Germinal center (tissue), 1 donor: Measurements from ENCODE around the gene PLD1.
A peak's percentile ranks its signal among the peaks of the same experiment; 100 is the strongest.
"Not testable (repeated sequence)": the region's sequence is repeated elsewhere in the genome, so short reads cannot be mapped to it uniquely, and the experiment has no call there.

Source experiments
- DNase-seq: peaks from one replicate; pipeline ENCODE4 v3.0.0; 2012; ENCODE audit warnings: mixed read lengths, low spot score

Gene PLD1

GRCh38 chr3:171658841-171659240, 151.4 kb downstream of the PLD1 start:
- no peak for DNase-seq

DNA sequence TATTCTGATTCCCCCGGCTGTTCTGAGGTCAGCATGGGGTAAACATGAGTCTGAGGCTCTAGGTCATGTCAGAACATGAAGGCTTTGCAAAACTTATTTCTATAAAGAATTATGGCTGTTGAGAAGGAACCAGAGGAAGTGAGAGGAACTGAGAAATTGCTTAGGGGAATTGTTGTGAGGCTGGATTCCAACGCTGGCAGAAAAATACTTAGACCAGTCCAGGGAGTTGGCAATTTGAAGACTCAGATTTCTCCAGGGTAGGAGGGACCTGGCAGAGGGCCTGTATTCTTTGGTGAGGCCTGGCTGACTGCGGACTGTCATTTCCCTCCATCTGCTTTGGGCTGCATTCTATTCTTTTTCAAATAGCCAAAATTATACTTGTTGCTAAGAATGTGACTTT, 155.5 kb downstream of the PLD1 start:
- no peak for DNase-seq

DNA sequence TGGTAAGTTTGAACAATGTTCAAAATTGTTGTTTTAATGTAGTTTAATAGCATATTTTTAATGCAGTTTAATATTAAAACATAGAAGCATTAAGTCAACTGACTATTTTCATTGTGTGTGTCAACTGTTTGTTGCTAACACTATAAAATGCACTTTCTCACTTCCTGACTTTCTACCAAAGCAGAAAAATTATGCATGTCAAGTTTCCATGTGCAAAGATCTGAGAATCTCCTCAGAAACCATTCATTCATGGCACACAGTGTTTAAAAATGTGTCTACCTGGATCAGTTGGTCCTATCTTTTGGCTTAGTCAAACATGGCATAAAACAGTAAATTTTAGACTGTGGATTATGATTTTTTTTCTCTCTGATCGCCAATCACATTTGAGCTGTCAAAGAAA, 156.0 kb downstream of the PLD1 start:
- DNase-seq = no peak

DNA sequence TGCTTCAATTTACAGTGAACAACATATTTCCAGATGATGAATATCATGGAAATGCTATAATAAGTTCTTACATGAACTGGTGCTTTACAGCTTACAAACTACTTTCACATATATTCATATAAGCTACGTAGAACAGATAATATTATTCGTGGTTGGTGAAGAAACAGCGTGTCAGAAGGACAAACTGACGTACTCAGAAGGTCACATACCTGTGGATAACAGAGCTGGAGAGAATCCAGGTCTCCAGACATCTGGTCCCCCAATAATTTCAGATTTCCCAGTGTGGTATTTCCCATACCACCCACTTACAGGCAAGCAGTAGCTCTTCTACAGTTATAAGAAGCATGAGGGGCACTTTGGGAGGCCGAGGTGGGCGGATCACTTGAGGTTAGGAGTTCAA, 156.6 kb downstream of the PLD1 start:
- DNase-seq = no peak

DNA sequence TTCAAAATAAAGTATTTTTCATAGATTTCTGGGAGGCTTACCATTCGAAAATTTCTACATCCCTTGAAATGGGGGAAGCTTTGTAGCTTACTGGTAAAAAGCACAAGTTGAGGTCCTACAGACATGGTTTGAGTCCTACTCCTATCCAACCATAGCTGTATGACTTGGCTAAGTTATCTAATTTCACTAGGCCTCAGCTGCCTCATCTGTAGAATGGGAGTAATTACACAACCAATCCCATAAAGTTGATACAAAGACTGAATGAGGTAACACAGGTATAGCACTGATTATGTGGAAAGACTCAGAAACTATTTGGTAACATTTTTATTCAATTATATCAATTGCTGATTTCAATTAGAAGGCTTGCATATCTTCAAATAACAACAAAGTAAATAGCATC, 157.4 kb downstream of the PLD1 start:
- no peak for DNase-seq

- no peak for DNase-seq
Measured at GRCh38 chr3:171649911-171650592, 160.2 kb downstream of the PLD1 start.

GRCh38 chr3:171649267-171649666, 161.0 kb downstream of the PLD1 start:
- no peak for DNase-seq

- no peak for DNase-seq
Measured at GRCh38 chr3:171648069-171648468, 162.2 kb downstream of the PLD1 start.

GRCh38 chr3:171646357-171647133, 163.7 kb downstream of the PLD1 start:
- peak; percentile 10 for DNase-seq

- DNase-seq = no peak
Measured at GRCh38 chr3:171644681-171645080, 165.6 kb downstream of the PLD1 start.

DNA sequence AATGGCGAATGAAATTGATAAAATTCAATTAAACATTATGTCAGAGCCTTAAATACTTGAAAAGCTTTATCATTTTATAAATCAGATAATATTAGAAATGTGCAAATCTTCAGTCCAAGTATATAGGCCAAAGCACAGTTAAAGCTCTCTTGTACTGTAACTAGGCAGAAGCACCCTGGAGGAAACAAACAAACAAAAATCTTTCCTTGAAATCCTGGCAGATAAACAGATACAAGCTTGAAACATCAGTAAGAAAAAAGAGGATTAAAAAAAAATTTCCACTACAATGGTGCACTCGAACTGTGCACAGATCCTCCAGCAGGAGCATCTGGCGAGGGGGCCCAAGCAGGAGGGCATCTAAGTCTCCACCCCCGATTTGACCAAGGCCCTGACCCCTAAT, 166.6 kb downstream of the PLD1 start:
- no peak for DNase-seq

DNA sequence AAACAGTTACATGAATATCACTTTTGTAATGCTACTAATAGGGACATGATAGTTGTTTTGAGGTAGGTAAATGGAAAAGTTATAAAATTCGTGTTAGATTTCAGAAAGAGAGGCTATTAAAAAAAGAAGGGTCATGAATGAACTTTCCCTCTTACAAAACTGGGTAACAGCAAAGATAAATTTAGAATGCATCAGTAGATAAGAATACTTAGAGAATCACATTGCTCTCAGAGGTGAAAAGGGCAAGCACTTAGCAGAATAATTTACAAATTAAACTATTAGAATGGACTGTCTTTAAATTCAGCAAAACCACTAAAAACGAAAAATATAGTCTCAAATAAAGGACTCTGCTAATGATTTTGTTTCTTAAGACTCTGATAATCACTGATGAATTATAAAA, 167.2 kb downstream of the PLD1 start:
- DNase-seq = no peak

DNA sequence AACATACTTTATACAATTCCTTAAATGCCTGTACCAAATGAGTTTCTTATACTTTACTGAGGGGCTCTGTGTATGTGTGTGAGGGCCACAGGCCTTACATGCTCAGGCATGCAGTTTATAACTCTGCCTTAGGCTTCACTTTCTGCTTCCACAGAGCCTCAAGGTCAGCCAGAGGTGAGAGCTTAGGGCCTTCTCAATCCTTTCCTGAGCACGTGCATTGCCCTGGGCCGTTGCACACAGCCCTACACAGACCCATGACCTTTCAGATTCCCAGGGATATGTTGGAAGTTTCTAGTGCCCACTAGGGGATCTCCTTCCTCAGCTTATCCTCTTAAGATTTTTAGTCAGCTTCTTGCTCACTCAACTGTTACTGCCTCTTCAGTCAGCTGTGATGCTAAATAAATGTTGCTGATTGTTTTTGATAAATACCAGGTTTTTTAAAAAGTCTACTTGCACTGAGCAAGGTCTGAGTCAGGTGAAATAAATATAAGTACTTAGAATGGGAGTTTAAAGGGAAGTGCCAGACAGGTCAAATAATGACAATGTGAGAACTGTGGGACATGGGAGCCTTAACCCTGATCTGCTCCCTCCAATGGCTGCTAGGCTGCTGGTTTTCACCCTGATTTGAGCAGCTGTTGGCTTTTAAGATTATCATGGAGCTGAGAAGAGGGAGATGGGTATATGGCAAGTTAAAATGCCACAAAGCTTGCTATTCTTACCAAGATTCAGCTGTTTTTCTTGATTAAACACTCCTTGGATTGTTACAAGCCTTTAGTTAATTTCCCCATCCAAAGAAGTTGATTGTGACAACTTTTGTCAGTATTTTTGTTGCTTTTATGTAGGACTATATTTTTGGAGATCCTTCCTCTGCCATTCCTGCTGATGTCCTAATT, 169.5 kb downstream of the PLD1 start:
- no peak for DNase-seq

DNA sequence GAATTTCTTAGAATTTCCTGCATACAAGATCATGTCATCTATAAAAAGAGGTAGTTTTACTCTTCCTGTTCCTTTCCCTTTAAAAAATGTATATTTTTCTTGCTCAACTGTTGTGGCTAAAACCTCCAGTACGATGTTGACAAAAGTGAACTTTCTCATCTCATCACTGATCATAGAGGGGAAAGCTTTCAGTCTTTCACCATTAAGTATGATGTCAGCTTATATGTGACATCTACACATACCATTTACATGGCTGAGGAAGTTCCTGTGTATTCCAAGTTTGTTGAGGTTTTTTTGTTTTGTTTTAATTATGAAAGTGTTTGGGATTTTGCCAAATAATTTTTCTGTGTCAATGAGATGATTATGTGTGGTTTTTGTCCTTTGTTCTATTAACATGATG, 173.6 kb downstream of the PLD1 start:
- DNase-seq = no peak

DNA sequence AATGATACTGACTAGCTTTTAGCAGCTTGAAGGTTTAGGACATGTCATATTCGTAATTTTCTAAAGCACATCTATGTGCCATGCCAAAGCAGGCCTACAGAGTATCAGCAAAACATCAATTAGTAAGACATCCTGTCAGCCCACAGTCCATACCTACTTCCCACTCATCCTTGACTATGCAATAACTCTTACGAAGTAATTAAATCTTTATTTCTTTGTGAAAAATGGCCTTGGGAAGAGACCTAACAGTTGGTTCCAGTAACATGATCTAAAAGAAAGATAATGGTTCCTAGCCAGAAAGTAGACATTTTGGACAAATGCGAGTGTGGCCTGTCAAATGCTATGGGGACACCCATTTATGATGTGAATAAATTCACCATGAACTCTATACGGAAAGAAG, 177.5 kb downstream of the PLD1 start:
- DNase-seq = no peak

GRCh38 chr3:171626799-171627198, 183.5 kb downstream of the PLD1 start:
- not testable (repeated sequence) for DNase-seq

DNA sequence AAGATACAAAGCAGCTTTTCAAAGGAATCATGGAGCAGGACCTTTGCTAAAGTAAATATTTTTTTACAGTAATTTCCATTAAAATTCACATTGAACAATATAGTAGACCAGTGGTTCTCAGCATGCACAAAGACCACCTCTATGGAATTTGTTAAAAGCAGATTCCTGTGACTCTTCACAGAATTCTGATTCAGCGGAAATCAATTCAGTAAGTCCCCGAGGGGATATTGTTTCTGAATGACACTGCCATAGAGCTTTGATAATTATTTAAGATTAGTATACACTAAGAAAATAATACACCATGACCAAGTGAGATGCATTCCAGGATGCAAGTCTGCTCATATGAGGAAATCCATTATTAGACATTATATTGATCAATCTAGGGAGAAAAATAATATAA, 188.2 kb downstream of the PLD1 start:
- no peak for DNase-seq

DNA sequence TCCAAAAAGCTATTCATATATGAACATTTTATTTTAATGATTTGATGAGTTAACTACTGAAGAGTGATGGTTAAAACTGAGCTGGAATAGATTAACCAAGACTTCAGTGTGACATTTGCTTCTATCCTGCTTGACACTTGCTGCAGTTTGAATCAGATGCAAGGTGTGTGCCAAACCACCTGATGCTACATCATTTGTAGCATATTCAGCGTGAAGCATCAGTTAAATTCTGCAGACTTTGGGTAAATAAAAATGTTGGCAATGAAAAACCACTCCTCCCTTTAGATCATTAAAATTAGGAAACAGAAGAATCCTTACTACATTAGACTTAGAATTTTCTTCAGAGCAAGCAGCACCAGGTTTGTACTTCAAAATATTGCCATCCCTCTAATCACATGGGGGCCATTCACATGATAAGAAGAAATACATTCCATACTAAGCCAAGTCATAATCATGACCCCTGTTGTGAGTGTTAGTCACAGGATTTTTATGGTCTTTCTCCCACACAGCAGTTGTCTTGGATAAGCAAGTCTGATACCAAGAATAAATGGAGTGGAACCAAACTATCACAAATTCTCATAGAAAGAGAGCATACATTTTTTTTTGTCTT, 189.4 kb downstream of the PLD1 start:
- DNase-seq = no peak

- DNase-seq = no peak
Measured at GRCh38 chr3:171616798-171617197, 193.5 kb downstream of the PLD1 start.

- no peak for DNase-seq
Measured at GRCh38 chr3:171615686-171616085, 194.6 kb downstream of the PLD1 start.

DNA sequence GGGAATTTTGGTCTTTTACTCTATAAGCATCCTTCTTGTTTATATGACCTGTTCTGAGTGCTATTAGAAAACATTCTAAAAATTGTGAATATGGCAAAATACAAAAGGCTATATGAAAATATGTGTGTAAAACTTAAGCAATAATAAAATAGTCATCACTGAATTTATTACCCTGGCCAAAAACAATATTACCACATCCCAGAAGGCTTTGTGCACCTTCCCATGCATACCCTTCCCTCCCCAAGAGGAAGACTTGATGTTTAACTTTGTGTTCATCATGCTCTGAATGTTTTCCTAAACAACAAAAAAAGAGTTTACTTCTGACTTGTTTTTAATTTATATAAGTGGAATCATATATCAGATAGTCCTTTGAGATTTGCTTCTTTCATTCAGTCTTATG, 195.0 kb downstream of the PLD1 start:
- no peak for DNase-seq

GRCh38 chr3:171614318-171614921, 195.9 kb downstream of the PLD1 start:
- DNase-seq = no peak
